OCI-LY7 (cell line): ENCODE measurements around the gene GPR35.

Experiments used
- CTCF ChIP-seq: fragments of 200-600 bp; sonication (generic); conservative IDR thresholded peaks from 2 replicates; pipeline ENCODE4 v1.5.1; 2014; ENCODE audit warnings: mild to moderate bottlenecking, antibody characterized with exemption, low read length, moderate library complexity, mixed read lengths
- EZH2phosphoT487 ChIP-seq: fragments of 200-600 bp; sonication (generic); IDR thresholded peaks from 2 replicates; pipeline ENCODE4 v1.6.1; 2018; ENCODE audit warnings: low read depth, borderline replicate concordance, mild to moderate bottlenecking, mixed run types, antibody characterized with exemption, low read length, moderate library complexity, mixed read lengths

GRCh38 chr2:240648650-240649275, 23.5 kb downstream of the GPR35 start:
- no peak for TF ChIP-seq CTCF
- no peak for TF ChIP-seq EZH2phosphoT487
